H9 (cell line): ENCODE data around the gene BCL6. TPM values are rescaled to one million over a fixed set of nuclear protein-coding genes. Genes with fewer than 3 reads are reported as not detected.

ENCODE experiments used
- DNase-seq: peaks from one replicate; pipeline ENCODE4 v3.0.0-alpha.2; 2017
- H2AFZ ChIP-seq: one replicate; pipeline ENCODE4 v1.6.1; 2013; ENCODE audit warnings: mild to moderate bottlenecking, low read length, control low read depth, moderate library complexity
- H2AK5ac ChIP-seq: 2 replicates; pipeline ENCODE4 v1.6.1; 2013; ENCODE audit warnings: low read length, control low read depth, mixed read lengths; ENCODE audit not compliant: insufficient read length
- H2BK120ac ChIP-seq: one replicate; pipeline ENCODE4 v1.6.1; 2013; ENCODE audit warnings: low read depth, mild to moderate bottlenecking, low read length, control low read depth, inconsistent platforms; ENCODE audit not compliant: poor library complexity, severe bottlenecking
- H2BK12ac ChIP-seq: 2 replicates; pipeline ENCODE4 v1.6.1; 2013; ENCODE audit warnings: low read length, control low read depth, mixed read lengths, low read depth; ENCODE audit not compliant: insufficient read length
- H2BK15ac ChIP-seq: 2 replicates; pipeline ENCODE4 v1.6.1; 2013; ENCODE audit warnings: low read depth, low read length, control low read depth
- H2BK20ac ChIP-seq: one replicate; pipeline ENCODE4 v1.6.1; 2013; ENCODE audit warnings: low read depth, mild to moderate bottlenecking, low read length, control low read depth, inconsistent platforms; ENCODE audit not compliant: poor library complexity, severe bottlenecking
- H2BK5ac ChIP-seq: 2 replicates; pipeline ENCODE4 v1.6.1; 2013; ENCODE audit warnings: low read length, control low read depth, mixed read lengths; ENCODE audit not compliant: insufficient read length
- H3K14ac ChIP-seq: 2 replicates; pipeline ENCODE4 v1.6.1; 2013; ENCODE audit warnings: low read length, control low read depth; ENCODE audit not compliant: insufficient read depth
- H3K18ac ChIP-seq: 2 replicates; pipeline ENCODE4 v1.6.1; 2013; ENCODE audit warnings: low read depth, mild to moderate bottlenecking, mixed read lengths, low read length, control low read depth; ENCODE audit not compliant: insufficient read length
- H3K23ac ChIP-seq: 2 replicates; pipeline ENCODE4 v1.6.1; 2013; ENCODE audit warnings: low read length, control low read depth, mixed read lengths, low read depth; ENCODE audit not compliant: insufficient read length
- H3K23me2 ChIP-seq: 2 replicates; pipeline ENCODE4 v1.6.1; 2013; ENCODE audit warnings: low read depth, mild to moderate bottlenecking, mixed read lengths, low read length, control low read depth; ENCODE audit not compliant: insufficient read length, poor library complexity, severe bottlenecking
- H3K27ac ChIP-seq: 2 replicates; pipeline ENCODE4 v1.5.1; 2013; ENCODE audit warnings: low read length, control low read depth, mixed read lengths, low read depth; ENCODE audit not compliant: insufficient read length
- H3K27me3 ChIP-seq: 2 replicates; pipeline ENCODE4 v1.6.1; 2013; ENCODE audit warnings: low read length, control low read depth, inconsistent platforms; ENCODE audit not compliant: insufficient read depth
- H3K4ac ChIP-seq: 2 replicates; pipeline ENCODE4 v1.6.1; 2013; ENCODE audit warnings: low read depth, mild to moderate bottlenecking, control low read depth, inconsistent platforms, low read length, moderate library complexity
- H3K4me1 ChIP-seq: 2 replicates; pipeline ENCODE4 v1.6.1; 2013; ENCODE audit warnings: low read length, control low read depth, inconsistent platforms; ENCODE audit not compliant: insufficient read depth
- H3K4me2 ChIP-seq: 2 replicates; pipeline ENCODE4 v1.6.1; 2013; ENCODE audit warnings: low read length, control low read depth, mixed read lengths; ENCODE audit not compliant: insufficient read length, insufficient read depth
- H3K56ac ChIP-seq: 2 replicates; pipeline ENCODE4 v1.6.1; 2013; ENCODE audit warnings: low read depth, mild to moderate bottlenecking, mixed read lengths, low read length, control low read depth; ENCODE audit not compliant: insufficient read length
- H3K79me1 ChIP-seq: 2 replicates; pipeline ENCODE4 v1.6.1; 2013; ENCODE audit warnings: low read depth, mild to moderate bottlenecking, moderate library complexity, low read length, control low read depth, inconsistent platforms; ENCODE audit not compliant: insufficient read depth, poor library complexity, severe bottlenecking
- H3K79me2 ChIP-seq: 2 replicates; pipeline ENCODE4 v1.6.1; 2013; ENCODE audit warnings: low read length, control low read depth, inconsistent platforms; ENCODE audit not compliant: insufficient read depth
- H3K9ac ChIP-seq: 2 replicates; pipeline ENCODE4 v1.6.1; 2013; ENCODE audit warnings: low read length, control low read depth, mixed read lengths; ENCODE audit not compliant: insufficient read length; ENCODE audit errors: extremely low read depth
- H3K9me3 ChIP-seq: one replicate; pipeline ENCODE4 v1.6.1; 2013; ENCODE audit warnings: low read depth, low read length, inconsistent platforms; ENCODE audit not compliant: control insufficient read depth
- H3T11ph ChIP-seq: one replicate; pipeline ENCODE4 v1.6.1; 2013; ENCODE audit warnings: mild to moderate bottlenecking, low read length, control low read depth, inconsistent platforms
- H4K20me1 ChIP-seq: one replicate; pipeline ENCODE4 v1.6.1; 2013; ENCODE audit not compliant: control insufficient read depth, insufficient read length, insufficient read depth
- H4K5ac ChIP-seq: 2 replicates; pipeline ENCODE4 v1.6.1; 2013; ENCODE audit warnings: low read depth, mild to moderate bottlenecking, mixed read lengths, low read length, control low read depth; ENCODE audit not compliant: insufficient read length
- H4K8ac ChIP-seq: replicated peaks from 2 replicates; pipeline ENCODE4 v1.6.1; 2013; ENCODE audit warnings: low read length, control low read depth, mixed read lengths, low read depth; ENCODE audit not compliant: insufficient read length
- H4K91ac ChIP-seq: 2 replicates; pipeline ENCODE4 v1.6.1; 2013; ENCODE audit warnings: low read depth, mild to moderate bottlenecking, moderate library complexity, mixed read lengths, low read length, control low read depth; ENCODE audit not compliant: insufficient read length
- H3K27ac Mint-ChIP-seq, 3 experiments: 2 replicates in 2 of 3; 3 replicates in 1 of 3; pipeline ENCODE4 v1.8.0; 2020 to 2021; ENCODE audit warnings: mixed read lengths in 3 of 3, mild to moderate bottlenecking in 1 of 3, moderate library complexity in 1 of 3
- H3K27me3 Mint-ChIP-seq: 2 replicates; pipeline ENCODE4 v1.8.0; 2021; ENCODE audit warnings: low read depth, mild to moderate bottlenecking, moderate library complexity, mixed read lengths
- H3K36me3 Mint-ChIP-seq, 3 experiments: 2 replicates in 2 of 3; 3 replicates in 1 of 3; pipeline ENCODE4 v1.8.0; 2020 to 2021; ENCODE audit warnings: low read depth in 3 of 3, mixed read lengths in 3 of 3; ENCODE audit not compliant: insufficient read depth in 1 of 3
- H3K4me1 Mint-ChIP-seq, 2 experiments: 2 replicates each; pipeline ENCODE4 v1.8.0; 2020; ENCODE audit warnings: mixed read lengths in 2 of 2
- H3K4me3 Mint-ChIP-seq, 2 experiments: 2 replicates in 1 of 2; 3 replicates in 1 of 2; pipeline ENCODE4 v1.8.0; 2020 to 2021; ENCODE audit warnings: mild to moderate bottlenecking in 2 of 2, mixed read lengths in 2 of 2, moderate library complexity in 1 of 2
- H3K9me3 Mint-ChIP-seq, 2 experiments: 2 replicates in 1 of 2; 3 replicates in 1 of 2; pipeline ENCODE4 v1.8.0; 2020; ENCODE audit warnings: mild to moderate bottlenecking in 2 of 2, mixed read lengths in 2 of 2, moderate library complexity in 1 of 2
- CTCF ChIP-seq: fragments of 200-600 bp; sonication (generic); conservative IDR thresholded peaks from 3 replicates; pipeline ENCODE4 v1.8.0; 2021; ENCODE audit warnings: antibody characterized with exemption, mild to moderate bottlenecking
- WGBS: extraction: QIAGEN DNeasy Blood & Tissue Kit; methylation state at CpG from one replicate; pipeline ENCODE4 v1.1.7; 2013; ENCODE audit warnings: missing lambda C conversion rate, low lambda C conversion rate, mixed read lengths; ENCODE audit not compliant: insufficient read length; ENCODE audit errors: extremely low coverage; 5-methylcytosine and 5-hydroxymethylcytosine counted together
- total RNA-seq: library from RNA; stranded (reverse); gene quantifications from 2 replicates; pipeline ENCODE4 v1.2.1, GENCODE V29; 2021

Gene BCL6
- total RNA-seq, 1 experiment from 2014 or later: 3.4 TPM

GRCh38 chr3:187725224-187725623, 20.0 kb downstream of the BCL6 start:
- Histone ChIP-seq H3K4ac (no peak overlapping the region), H3T11ph (no peak overlapping the region), H4K8ac (no peak overlapping the region), H2BK12ac (no peak overlapping the region), H3K18ac (no peak overlapping the region), H3K4me2 (no peak overlapping the region), H3K23ac (no peak overlapping the region), H4K20me1 (no peaks in the 10 kb centered on the region), H2AFZ (no peak overlapping the region), H3K23me2 (no peaks in the 10 kb centered on the region), H3K9ac (no peak overlapping the region), H3K9me3 (no peaks in the 10 kb centered on the region), H2BK120ac (no peak overlapping the region), H3K27ac (no peak overlapping the region), H4K5ac (no peak overlapping the region), H4K91ac (no peak overlapping the region), H3K14ac (no peak overlapping the region), H2AK5ac (no peak overlapping the region), H3K4me1 (no peaks in the 10 kb centered on the region), H3K79me2 (no peaks in the 10 kb centered on the region), H2BK20ac (no peak overlapping the region), H2BK15ac (no peak overlapping the region), H2BK5ac (no peak overlapping the region), H3K56ac (no peak overlapping the region), H3K27me3 (no peaks in the 10 kb centered on the region), H3K79me1 (no peaks in the 10 kb centered on the region)
- Mint-ChIP-seq H3K27ac (no peak overlapping the region; a peak in 1 of 7 replicates), H3K4me1 (peaks cover 10 to 16% of the 10 kb centered on the region in 2 experiments), H3K27me3 (no peaks in the 10 kb centered on the region), H3K4me3 (no peak overlapping the region), H3K9me3 (no peaks in the 10 kb centered on the region; a peak in 1 of 5 replicates), H3K36me3 (peaks cover 3 to 91% (median 81%) of the 10 kb centered on the region in 3 experiments; a peak in 6 of 7 replicates)
- TF ChIP-seq CTCF: no peak
- DNase-seq: no peak
- no CpG with 5 or more reads among the region's 22 CpGs for WGBS
